Esophagus squamous epithelium (tissue), 5 donors: ENCODE results near the gene SKIDA1. TPM values are rescaled to one million over a fixed set of nuclear protein-coding genes. Genes with fewer than 3 reads are reported as not detected.
A peak's percentile ranks its signal among the peaks of the same experiment; 100 is the strongest.

Experiments
- DNase-seq: peaks from one replicate; lab custom pipeline; 2025; lab: John Stamatoyannopoulos, UW
- H3K27ac ChIP-seq, 4 donors: fragments of 200-600 bp; sonication (generic); one replicate each; pipeline ENCODE4 v1.5.1; 2016 to 2019; ENCODE audit warnings: mild to moderate bottlenecking in 1 of 4
- H3K27me3 ChIP-seq, 4 donors: fragments of 200-600 bp; sonication (generic); 1 replicate in 3 of 4; 2 replicates in 1 of 4; pipeline versions ENCODE4 v1.5.1 to v1.6.0; 2017 to 2021; ENCODE audit warnings: antibody characterized with exemption in 1 of 4
- H3K36me3 ChIP-seq, 3 donors: fragments of 200-600 bp; sonication (generic); one replicate each; pipeline ENCODE4 v1.5.1; 2016 to 2019
- H3K4me1 ChIP-seq, 3 donors: fragments of 200-600 bp; sonication (generic); one replicate each; pipeline ENCODE4 v1.5.1; 2017 to 2019
- H3K4me3 ChIP-seq, 4 donors: fragments of 200-600 bp; sonication (generic); 1 replicate in 3 of 4; 2 replicates in 1 of 4; pipeline ENCODE4 v1.5.1; 2016 to 2019; ENCODE audit warnings: mild to moderate bottlenecking in 2 of 4, moderate library complexity in 1 of 4
- H3K9me3 ChIP-seq, 3 donors: fragments of 200-600 bp; sonication (generic); one replicate each; pipeline ENCODE4 v1.5.1; 2016 to 2019
- POLR2A ChIP-seq, 4 donors: fragments of 450-650 bp; IDR thresholded peaks; one replicate each; pipeline ENCODE4 v1.6.1; 2017; ENCODE audit warnings: antibody characterized with exemption in 4 of 4, mild to moderate bottlenecking in 4 of 4, moderate library complexity in 3 of 4
- WGBS, 2 donors: methylation state at CpG; one replicate each; pipeline ENCODE4 v1.1.5; 2018; 5-methylcytosine and 5-hydroxymethylcytosine counted together
- intact Hi-C: fragments of 100-400 bp; cut with DNase I; formaldehyde crosslinking; loops from one replicate; pipeline ENCODE4 v1.15.0; 2022
- total RNA-seq, 4 donors: library from RNA; depleted of rRNA; stranded (reverse); fragments of >200 nt; gene quantifications; one replicate each; pipeline ENCODE4 v1.1.0, GENCODE V29; 2016
- TF ChIP-seq, protein P1 (sequence below), 6 experiments: fragments of 450-650 bp in 4 of 6; fragments of 200-600 bp in 2 of 6; sonication (generic) in 2 of 6; IDR thresholded peaks; one replicate each; pipeline ENCODE4 v1.5.1; 2016 to 2019; ENCODE audit warnings: antibody characterized with exemption in 6 of 6, mild to moderate bottlenecking in 4 of 6, moderate library complexity in 4 of 6
- donor health status: DM: yes; HTN: yes; CAD: no.

Gene SKIDA1
- total RNA-seq, 4 donors from 2014 or later: 0.53 to 0.57 (median 0.57) TPM; not detected in 1

DNA sequence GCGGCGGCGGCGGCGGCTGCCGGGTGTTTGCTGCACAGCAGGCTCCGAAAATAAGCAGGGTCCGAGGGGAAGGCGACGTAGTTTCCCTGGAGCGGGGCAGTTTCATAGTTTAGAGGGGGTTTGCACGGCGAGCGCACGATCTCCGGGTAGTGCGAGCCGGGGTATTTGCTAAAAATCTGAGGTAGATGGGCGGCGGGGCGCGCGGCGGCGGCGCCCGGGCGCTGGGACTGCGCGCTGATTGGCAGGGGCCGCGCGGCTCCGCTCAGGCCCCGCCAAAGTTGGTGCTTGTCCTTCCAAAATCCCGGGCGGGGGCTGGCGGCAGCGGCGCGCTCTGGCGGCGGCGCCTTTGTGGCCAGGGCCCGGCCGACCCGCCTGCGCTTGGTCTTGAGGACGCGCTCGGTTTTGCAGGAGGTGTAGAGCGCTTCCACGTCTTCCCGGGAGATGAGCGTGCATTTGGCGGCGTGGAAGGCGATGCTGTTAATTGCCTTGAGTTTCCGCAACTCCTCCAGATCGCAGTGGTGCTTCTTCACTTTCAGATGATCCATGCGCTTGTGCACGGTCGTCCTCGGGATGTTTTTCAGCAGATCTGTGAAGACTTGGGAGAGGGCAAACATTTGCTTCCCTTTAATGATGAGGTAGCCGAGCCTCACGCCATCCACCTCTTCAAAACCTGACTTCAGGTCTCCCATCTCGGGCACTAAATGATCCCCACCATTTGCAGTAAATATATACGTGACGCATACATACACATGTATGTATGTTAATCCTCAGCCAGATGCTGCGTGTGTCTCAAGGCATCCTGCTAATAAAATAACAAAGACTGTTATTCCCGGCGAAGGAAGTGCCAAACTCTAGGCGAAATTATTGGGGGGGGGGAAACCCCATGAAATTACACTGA lies 8.1 kb downstream of the SKIDA1 start:
- no peaks in the 10 kb centered on the region for H3K36me3 ChIP-seq
- WGBS, 2 donors: 0 to 2% methylated on average over 9 to 33 of the region's 73 CpGs
- no peak for DNase-seq
- peaks cover 18 to 88% (median 19%) of the 10 kb centered on the region in 3 donors for H3K4me1 ChIP-seq
- peaks cover 0 to 32% (median 0%) of the 10 kb centered on the region in 4 donors for H3K27me3 ChIP-seq
- intact Hi-C loops: loop anchor here (10.0 kb wide), 1 partner anchor 717 kb away; no protein-coding TSS in a partner anchor
- H3K4me3 ChIP-seq: peak overlapping the region; percentile 53 to 70 (median 65)
- TF ChIP-seq, protein P1, sequence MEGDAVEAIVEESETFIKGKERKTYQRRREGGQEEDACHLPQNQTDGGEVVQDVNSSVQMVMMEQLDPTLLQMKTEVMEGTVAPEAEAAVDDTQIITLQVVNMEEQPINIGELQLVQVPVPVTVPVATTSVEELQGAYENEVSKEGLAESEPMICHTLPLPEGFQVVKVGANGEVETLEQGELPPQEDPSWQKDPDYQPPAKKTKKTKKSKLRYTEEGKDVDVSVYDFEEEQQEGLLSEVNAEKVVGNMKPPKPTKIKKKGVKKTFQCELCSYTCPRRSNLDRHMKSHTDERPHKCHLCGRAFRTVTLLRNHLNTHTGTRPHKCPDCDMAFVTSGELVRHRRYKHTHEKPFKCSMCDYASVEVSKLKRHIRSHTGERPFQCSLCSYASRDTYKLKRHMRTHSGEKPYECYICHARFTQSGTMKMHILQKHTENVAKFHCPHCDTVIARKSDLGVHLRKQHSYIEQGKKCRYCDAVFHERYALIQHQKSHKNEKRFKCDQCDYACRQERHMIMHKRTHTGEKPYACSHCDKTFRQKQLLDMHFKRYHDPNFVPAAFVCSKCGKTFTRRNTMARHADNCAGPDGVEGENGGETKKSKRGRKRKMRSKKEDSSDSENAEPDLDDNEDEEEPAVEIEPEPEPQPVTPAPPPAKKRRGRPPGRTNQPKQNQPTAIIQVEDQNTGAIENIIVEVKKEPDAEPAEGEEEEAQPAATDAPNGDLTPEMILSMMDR (IDR thresholded peaks at IDR 0.05): no peak
- TF ChIP-seq POLR2A (IDR thresholded peaks at IDR 0.05): peak in 1 of 4 donors; percentile 12
- H3K9me3 ChIP-seq: no peaks in the 10 kb centered on the region
- peak overlapping the region; percentile 76 to 100 (median 92) for H3K27ac ChIP-seq

DNA sequence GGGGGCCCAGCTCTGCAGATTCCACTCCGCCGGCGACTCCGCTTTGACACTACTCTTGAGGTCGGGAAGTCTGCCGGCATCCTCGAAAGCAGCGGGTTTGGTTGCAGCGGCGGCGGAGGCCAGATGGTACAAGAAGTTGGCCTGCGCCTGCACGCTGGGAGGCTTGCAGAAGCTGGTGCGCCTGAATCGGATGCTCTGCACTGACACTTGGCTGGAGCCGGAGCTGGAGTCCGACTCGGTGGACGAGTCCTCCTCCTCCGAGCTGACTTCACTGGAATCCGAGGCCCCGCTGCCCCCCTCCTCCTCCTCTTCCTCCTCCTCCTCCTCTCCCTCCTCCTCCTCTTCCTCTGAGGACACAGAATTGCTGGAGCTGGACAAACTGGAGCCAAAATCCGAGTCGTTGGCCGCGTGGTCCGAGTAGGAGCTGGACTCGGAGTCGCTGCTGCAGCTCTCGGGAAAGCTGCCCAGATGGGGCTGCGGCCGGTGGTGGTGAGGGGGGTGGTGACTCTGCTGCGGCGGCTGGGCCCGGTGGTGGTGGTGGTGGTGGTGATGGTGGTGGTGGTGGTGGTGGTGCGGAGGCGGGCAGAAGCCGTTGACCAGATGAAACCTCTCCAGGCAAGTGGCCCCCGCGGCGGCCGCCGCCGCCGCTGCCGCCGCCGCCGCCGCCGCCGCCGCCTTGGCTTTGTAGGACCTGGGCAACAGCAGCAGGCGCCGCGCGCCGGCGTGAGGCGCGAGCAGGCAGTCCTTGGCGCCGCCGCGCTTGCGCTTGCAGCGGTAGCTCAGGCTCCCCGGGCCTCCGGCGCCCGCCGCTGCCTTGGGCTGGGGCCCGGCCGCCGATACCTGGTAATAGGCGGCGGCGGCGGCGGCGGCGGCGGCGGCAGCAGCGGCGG lies 9.0 kb downstream of the SKIDA1 start:
- intact Hi-C loops: loop anchor here (10.0 kb wide), 1 partner anchor 718 kb away; no protein-coding TSS in a partner anchor
- Histone ChIP-seq H3K9me3 (no peaks in the 10 kb centered on the region), H3K27ac (peak overlapping the region; percentile 76 to 100 (median 92)), H3K27me3 (peaks cover 0 to 32% (median 0%) of the 10 kb centered on the region in 4 donors), H3K4me3 (peak overlapping the region; percentile 53 to 70 (median 65)), H3K4me1 (peaks cover 15 to 80% (median 19%) of the 10 kb centered on the region in 3 donors), H3K36me3 (no peaks in the 10 kb centered on the region)
- TF ChIP-seq POLR2A (IDR thresholded peaks at IDR 0.05): no peak
- TF ChIP-seq, protein P1 (IDR thresholded peaks at IDR 0.05): no peak
- 0% methylated on average over 2 to 20 of the region's 86 CpGs for WGBS, 2 donors
- no peak for DNase-seq

DNA sequence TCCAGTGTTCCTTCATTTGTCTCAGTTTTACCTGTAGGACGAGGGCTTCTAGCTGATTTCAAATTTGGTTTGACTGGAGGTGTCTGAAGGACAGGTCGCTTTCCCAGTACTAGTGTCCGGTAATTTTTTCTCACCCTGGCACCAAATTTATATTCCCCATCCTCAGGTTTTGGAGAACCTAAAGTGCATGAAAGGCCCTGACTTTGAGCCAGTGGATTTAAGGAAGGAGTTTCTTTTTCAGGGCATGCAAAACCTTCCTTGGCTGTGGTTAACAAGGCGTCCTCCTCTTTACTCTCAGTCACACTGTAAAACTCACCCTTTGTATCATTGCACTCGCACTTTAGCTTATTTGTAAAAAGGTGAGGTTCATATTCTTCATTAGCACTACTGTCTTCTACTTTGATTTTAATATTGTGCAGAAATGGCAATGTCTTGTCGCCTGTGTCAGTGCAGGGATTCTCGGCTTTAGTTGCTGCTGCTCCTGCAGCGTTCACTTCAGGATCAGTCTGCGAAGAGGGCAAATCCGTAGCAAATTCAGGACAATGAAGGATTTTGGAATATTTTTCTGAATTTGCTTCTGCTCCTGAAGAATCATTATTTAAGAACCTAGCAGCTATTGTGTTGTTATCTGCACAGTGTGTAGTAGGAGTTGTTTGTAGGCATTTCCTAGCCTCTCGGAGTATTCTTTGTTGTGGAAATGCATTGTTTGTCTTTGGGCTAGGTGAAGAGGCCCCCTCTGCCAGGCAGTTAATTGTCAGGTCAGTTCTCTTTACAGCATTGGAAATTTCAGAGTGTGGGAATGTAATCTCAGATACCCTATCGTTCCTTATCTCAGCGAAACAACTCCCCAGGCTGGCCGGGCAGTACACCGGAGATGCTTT lies 9.9 kb downstream of the SKIDA1 start:
- Histone ChIP-seq H3K9me3 (no peaks in the 10 kb centered on the region), H3K4me3 (peak overlapping the region; percentile 53 to 70 (median 65)), H3K27me3 (peaks cover 0 to 32% (median 0%) of the 10 kb centered on the region in 4 donors), H3K27ac (peak overlapping the region in 3 of 4 donors; percentile 88 to 100 (median 97)), H3K4me1 (peaks cover 12 to 80% (median 14%) of the 10 kb centered on the region in 3 donors), H3K36me3 (no peaks in the 10 kb centered on the region)
- DNase-seq: no peak
- intact Hi-C loops: loop anchor here (10.0 kb wide), 1 partner anchor 719 kb away; no protein-coding TSS in a partner anchor
- WGBS, 2 donors: 59 to 78% methylated on average over 11 to 12 of the region's 15 CpGs
- no peak for TF ChIP-seq POLR2A (IDR thresholded peaks at IDR 0.05)
- TF ChIP-seq, protein P1 (IDR thresholded peaks at IDR 0.05): no peak

DNA sequence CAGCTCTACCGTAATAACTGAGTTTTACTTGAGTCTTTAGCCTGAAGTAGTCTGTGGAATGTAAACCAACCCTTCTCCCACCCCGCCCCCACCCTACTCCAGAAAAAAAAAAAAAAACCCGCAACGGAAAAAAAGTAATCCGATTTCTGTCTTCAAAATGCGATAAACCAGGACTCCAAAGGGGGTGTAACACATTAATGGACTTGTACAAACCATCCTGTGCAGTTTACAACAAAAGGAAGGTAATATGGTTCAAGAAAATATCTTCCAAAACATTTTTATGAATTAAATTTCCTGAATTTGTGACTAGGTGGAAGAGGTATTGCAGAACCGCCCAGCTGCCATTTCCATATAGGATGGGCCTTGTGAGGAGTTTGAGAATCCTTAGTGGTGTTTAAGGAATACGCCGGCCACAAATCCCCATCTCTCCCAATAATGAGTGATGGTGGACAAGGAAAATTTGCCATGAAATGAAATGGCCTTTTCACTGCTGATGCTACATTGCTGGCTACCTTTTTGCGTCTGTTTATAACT lies 10.6 kb downstream of the SKIDA1 start:
- 74 to 78% methylated on average over 9 to 10 of the region's 10 CpGs for WGBS, 2 donors
- intact Hi-C loops: loop anchor here (10.0 kb wide), 1 partner anchor 720 kb away; no protein-coding TSS in a partner anchor
- peaks cover 0 to 37% (median 0%) of the 10 kb centered on the region in 4 donors for H3K27me3 ChIP-seq
- H3K4me1 ChIP-seq: peaks cover 12 to 80% (median 14%) of the 10 kb centered on the region in 3 donors
- TF ChIP-seq, protein P1 (IDR thresholded peaks at IDR 0.05): no peak
- TF ChIP-seq POLR2A (IDR thresholded peaks at IDR 0.05): no peak
- H3K27ac ChIP-seq: peak overlapping the region in 3 of 4 donors; percentile 3 to 100 (median 97)
- no peaks in the 10 kb centered on the region for H3K36me3 ChIP-seq
- peak overlapping the region in 3 of 4 donors; percentile 53 to 70 (median 70) for H3K4me3 ChIP-seq
- H3K9me3 ChIP-seq: no peaks in the 10 kb centered on the region
- DNase-seq: no peak
